SK-N-SH treated with all-trans-retinoic acid at 6 μM for 48 hours (cell line): ENCODE measurements around the gene RASAL2.

Experiments used
- ATAC-seq: fragments of 200-7000 bp; cut with Tn5 transposase; 3 replicates; pipeline ENCODE4 v1.9.1; 2020; ENCODE audit warnings: mild to moderate bottlenecking, moderate library complexity
- BACH2 ChIP-seq: fragments of 250-450 bp; sonication (Bioruptor Pico); IDR thresholded peaks from 2 replicates; pipeline ENCODE4 v1.9.0; 2021; ENCODE audit warnings: mild to moderate bottlenecking, borderline replicate concordance
- CREB5 ChIP-seq: fragments of 250-450 bp; sonication (Bioruptor Pico); IDR thresholded peaks from 2 replicates; pipeline ENCODE4 v1.5.1; 2020; ENCODE audit warnings: low read depth, mild to moderate bottlenecking, moderate library complexity
- CSDC2 ChIP-seq: fragments of 250-450 bp; sonication (Bioruptor Pico); IDR thresholded peaks from 2 replicates; pipeline ENCODE4 v1.5.0; 2020; ENCODE audit warnings: mild to moderate bottlenecking, moderate library complexity
- CSRNP3 ChIP-seq: fragments of 250-450 bp; sonication (Bioruptor Pico); IDR thresholded peaks from 2 replicates; pipeline ENCODE4 v1.5.1; 2021; ENCODE audit warnings: mild to moderate bottlenecking, moderate library complexity
- ESRRG ChIP-seq: fragments of 250-450 bp; sonication (Bioruptor Pico); IDR thresholded peaks from 2 replicates; pipeline ENCODE4 v1.6.1; 2021; ENCODE audit warnings: mild to moderate bottlenecking
- GLIS3 ChIP-seq: fragments of 250-450 bp; sonication (Bioruptor Pico); IDR thresholded peaks from 2 replicates; pipeline ENCODE4 v1.5.0; 2020; ENCODE audit warnings: mild to moderate bottlenecking, moderate library complexity
- ISL1 ChIP-seq: fragments of 250-450 bp; sonication (Bioruptor Pico); IDR thresholded peaks from 2 replicates; pipeline ENCODE4 v2.1.2; 2022; ENCODE audit warnings: mild to moderate bottlenecking, moderate library complexity
- OSR1 ChIP-seq: fragments of 250-450 bp; sonication (Bioruptor Pico); IDR thresholded peaks from 2 replicates; pipeline ENCODE4 v1.8.0; 2022; ENCODE audit warnings: moderate library complexity, mild to moderate bottlenecking, inconsistent platforms
- PATZ1 ChIP-seq: fragments of 250-450 bp; sonication (Bioruptor Pico); IDR thresholded peaks from 2 replicates; pipeline ENCODE4 v1.8.0; 2020; ENCODE audit warnings: mild to moderate bottlenecking, moderate library complexity, borderline replicate concordance
- RARB ChIP-seq: fragments of 250-450 bp; sonication (Bioruptor Pico); IDR thresholded peaks from 2 replicates; pipeline ENCODE4 v1.8.0; 2021; ENCODE audit warnings: mild to moderate bottlenecking, moderate library complexity
- SNAI2 ChIP-seq: fragments of 250-450 bp; sonication (Bioruptor Pico); IDR thresholded peaks from 2 replicates; pipeline ENCODE4 v1.5.0; 2020; ENCODE audit warnings: mild to moderate bottlenecking, moderate library complexity
- TCF4 ChIP-seq: fragments of 250-450 bp; sonication (Bioruptor Pico); IDR thresholded peaks from 2 replicates; pipeline ENCODE4 v1.8.0; 2021; ENCODE audit warnings: mild to moderate bottlenecking, moderate library complexity, borderline replicate concordance
- TSHZ2 ChIP-seq: fragments of 250-450 bp; sonication (Bioruptor Pico); IDR thresholded peaks from 2 replicates; pipeline ENCODE4 v1.5.0; 2020; ENCODE audit warnings: mild to moderate bottlenecking, moderate library complexity
- ZC3H10 ChIP-seq: fragments of 250-450 bp; sonication (Bioruptor Pico); IDR thresholded peaks from 2 replicates; pipeline ENCODE4 v1.5.1; 2021; ENCODE audit warnings: mild to moderate bottlenecking, moderate library complexity
- ZFP3 ChIP-seq: fragments of 250-450 bp; sonication (Bioruptor Pico); IDR thresholded peaks from 2 replicates; pipeline ENCODE4 v1.5.0; 2020; ENCODE audit warnings: mild to moderate bottlenecking, moderate library complexity
- ZFP30 ChIP-seq: fragments of 450-650 bp; formaldehyde crosslinking; IDR thresholded peaks from 2 replicates; pipeline ENCODE4 v1.5.0; 2022; ENCODE audit warnings: mild to moderate bottlenecking, moderate library complexity
- ZNF565 ChIP-seq: fragments of 450-650 bp; formaldehyde crosslinking; conservative IDR thresholded peaks from 2 replicates; pipeline ENCODE4 v1.5.0; 2020; ENCODE audit warnings: low read depth, mild to moderate bottlenecking, moderate library complexity

Gene RASAL2

GRCh38 chr1:178283409-178283808, 189.5 kb downstream of the RASAL2 start:
- ATAC-seq = no peak

GRCh38 chr1:178284058-178284457, 190.2 kb downstream of the RASAL2 start:
- no peak for ATAC-seq
- no peak for TF ChIP-seq OSR1 (CRISPR knock-in tag)
- no peak for TF ChIP-seq GLIS3
- TF ChIP-seq SNAI2 (CRISPR knock-in tag) = no peak
- no peak for TF ChIP-seq RARB (CRISPR knock-in tag)
- TF ChIP-seq CSRNP3 (CRISPR knock-in tag) = no peak
- no peak for TF ChIP-seq ZFP30
- TF ChIP-seq CREB5 (CRISPR knock-in tag) = no peak
- TF ChIP-seq ZNF565 (CRISPR knock-in tag) = no peak
- no peak for TF ChIP-seq PATZ1
- no peak for TF ChIP-seq ISL1
- no peak for TF ChIP-seq CSDC2 (CRISPR knock-in tag)
- TF ChIP-seq ZC3H10 (CRISPR knock-in tag) = no peak
- TF ChIP-seq ZFP3 = no peak
- TF ChIP-seq ESRRG (CRISPR knock-in tag) = no peak
- TF ChIP-seq TSHZ2 (CRISPR knock-in tag) = no peak
- TF ChIP-seq BACH2 (CRISPR knock-in tag) = no peak

More at GRCh38 chr1:178283409-178283808, 189.5 kb downstream of the RASAL2 start:
- TF ChIP-seq SNAI2 (CRISPR knock-in tag) (no peak), TCF4 (no peak), CSRNP3 (CRISPR knock-in tag) (no peak), ZC3H10 (CRISPR knock-in tag) (no peak), ISL1 (no peak), GLIS3 (no peak), CREB5 (CRISPR knock-in tag) (no peak), TSHZ2 (CRISPR knock-in tag) (no peak), ZFP3 (no peak), OSR1 (CRISPR knock-in tag) (no peak), RARB (CRISPR knock-in tag) (no peak)
